ENCODE results near the gene PMVK. TPM values are rescaled to one million over a fixed set of nuclear protein-coding genes. Genes with fewer than 3 reads are reported as not detected.
"Not testable (repeated sequence)": the region's sequence is repeated elsewhere in the genome, so short reads cannot be mapped to it uniquely, and the experiment has no call there.

Gene PMVK
- polyA plus RNA-seq, 1 donor from 2014 or later, result 21.1 TPM

DNA sequence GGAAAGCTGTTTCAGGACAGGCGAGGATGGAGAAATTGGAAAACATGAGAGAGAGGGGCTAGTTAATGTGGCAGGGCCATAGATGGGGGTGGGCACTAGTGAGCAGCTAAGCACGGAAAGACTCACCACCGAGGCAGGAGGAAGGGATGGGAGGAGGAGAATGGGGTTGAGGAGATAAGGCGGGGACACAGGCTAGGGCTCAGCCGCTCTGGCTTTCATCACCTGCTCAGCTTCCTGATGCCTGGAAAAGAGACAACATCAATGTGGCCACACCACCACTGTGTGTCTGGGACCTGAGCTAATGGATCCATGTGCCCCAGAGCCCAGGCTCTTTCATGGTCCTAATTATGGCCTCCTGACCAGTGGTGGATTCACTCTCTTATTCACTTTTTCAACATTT is 27.6 kb downstream of the PMVK start:
- H3F3A ChIP-seq (ENCODE audit: insufficient read depth, low read length, poor library complexity, severe bottlenecking), result no peaks in the 10 kb centered on the region
- H3K4me2 ChIP-seq (ENCODE audit: low read length), result no peak overlapping the region
- no peak overlapping the region for H2AFZ ChIP-seq (ENCODE audit: low read depth, low read length)
- peaks cover 3% of the 10 kb centered on the region for H3K9me3 ChIP-seq (ENCODE audit: low read length)
- no peaks in the 10 kb centered on the region for H3K79me2 ChIP-seq (replicated peaks; ENCODE audit: insufficient read depth, low read length)
- H4K20me1 ChIP-seq (ENCODE audit: insufficient read depth), result no peaks in the 10 kb centered on the region
- no peaks in the 10 kb centered on the region for H3K36me3 ChIP-seq (ENCODE audit: insufficient read depth, low read length)
- no peak overlapping the region for H3K9ac ChIP-seq (ENCODE audit: low read length)
- TF ChIP-seq MXI1 (conservative IDR thresholded peaks at IDR 0.05; ENCODE audit: poor library complexity, severe bottlenecking), result no peak
- TF ChIP-seq EP300 (conservative IDR thresholded peaks at IDR 0.05; ENCODE audit: poor library complexity, severe bottlenecking), result no peak
- TF ChIP-seq EZH2 (IDR thresholded peaks at IDR 0.05; ENCODE audit: borderline replicate concordance, insufficient read depth, low read length, poor library complexity, severe bottlenecking), result no peak
- no peak for TF ChIP-seq POLR2AphosphoS5 (IDR thresholded peaks at IDR 0.05)
- TF ChIP-seq, protein P1, sequence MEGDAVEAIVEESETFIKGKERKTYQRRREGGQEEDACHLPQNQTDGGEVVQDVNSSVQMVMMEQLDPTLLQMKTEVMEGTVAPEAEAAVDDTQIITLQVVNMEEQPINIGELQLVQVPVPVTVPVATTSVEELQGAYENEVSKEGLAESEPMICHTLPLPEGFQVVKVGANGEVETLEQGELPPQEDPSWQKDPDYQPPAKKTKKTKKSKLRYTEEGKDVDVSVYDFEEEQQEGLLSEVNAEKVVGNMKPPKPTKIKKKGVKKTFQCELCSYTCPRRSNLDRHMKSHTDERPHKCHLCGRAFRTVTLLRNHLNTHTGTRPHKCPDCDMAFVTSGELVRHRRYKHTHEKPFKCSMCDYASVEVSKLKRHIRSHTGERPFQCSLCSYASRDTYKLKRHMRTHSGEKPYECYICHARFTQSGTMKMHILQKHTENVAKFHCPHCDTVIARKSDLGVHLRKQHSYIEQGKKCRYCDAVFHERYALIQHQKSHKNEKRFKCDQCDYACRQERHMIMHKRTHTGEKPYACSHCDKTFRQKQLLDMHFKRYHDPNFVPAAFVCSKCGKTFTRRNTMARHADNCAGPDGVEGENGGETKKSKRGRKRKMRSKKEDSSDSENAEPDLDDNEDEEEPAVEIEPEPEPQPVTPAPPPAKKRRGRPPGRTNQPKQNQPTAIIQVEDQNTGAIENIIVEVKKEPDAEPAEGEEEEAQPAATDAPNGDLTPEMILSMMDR (IDR thresholded peaks at IDR 0.05; ENCODE audit: poor library complexity, severe bottlenecking), result no peak
- no peak for TF ChIP-seq SMC3 (conservative IDR thresholded peaks at IDR 0.05; ENCODE audit: poor library complexity)
- no peak for TF ChIP-seq TAF1 (IDR thresholded peaks at IDR 0.05; ENCODE audit: low read depth)
- TF ChIP-seq, protein P2, sequence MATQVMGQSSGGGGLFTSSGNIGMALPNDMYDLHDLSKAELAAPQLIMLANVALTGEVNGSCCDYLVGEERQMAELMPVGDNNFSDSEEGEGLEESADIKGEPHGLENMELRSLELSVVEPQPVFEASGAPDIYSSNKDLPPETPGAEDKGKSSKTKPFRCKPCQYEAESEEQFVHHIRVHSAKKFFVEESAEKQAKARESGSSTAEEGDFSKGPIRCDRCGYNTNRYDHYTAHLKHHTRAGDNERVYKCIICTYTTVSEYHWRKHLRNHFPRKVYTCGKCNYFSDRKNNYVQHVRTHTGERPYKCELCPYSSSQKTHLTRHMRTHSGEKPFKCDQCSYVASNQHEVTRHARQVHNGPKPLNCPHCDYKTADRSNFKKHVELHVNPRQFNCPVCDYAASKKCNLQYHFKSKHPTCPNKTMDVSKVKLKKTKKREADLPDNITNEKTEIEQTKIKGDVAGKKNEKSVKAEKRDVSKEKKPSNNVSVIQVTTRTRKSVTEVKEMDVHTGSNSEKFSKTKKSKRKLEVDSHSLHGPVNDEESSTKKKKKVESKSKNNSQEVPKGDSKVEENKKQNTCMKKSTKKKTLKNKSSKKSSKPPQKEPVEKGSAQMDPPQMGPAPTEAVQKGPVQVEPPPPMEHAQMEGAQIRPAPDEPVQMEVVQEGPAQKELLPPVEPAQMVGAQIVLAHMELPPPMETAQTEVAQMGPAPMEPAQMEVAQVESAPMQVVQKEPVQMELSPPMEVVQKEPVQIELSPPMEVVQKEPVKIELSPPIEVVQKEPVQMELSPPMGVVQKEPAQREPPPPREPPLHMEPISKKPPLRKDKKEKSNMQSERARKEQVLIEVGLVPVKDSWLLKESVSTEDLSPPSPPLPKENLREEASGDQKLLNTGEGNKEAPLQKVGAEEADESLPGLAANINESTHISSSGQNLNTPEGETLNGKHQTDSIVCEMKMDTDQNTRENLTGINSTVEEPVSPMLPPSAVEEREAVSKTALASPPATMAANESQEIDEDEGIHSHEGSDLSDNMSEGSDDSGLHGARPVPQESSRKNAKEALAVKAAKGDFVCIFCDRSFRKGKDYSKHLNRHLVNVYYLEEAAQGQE (IDR thresholded peaks at IDR 0.05; ENCODE audit: borderline replicate concordance), result no peak
- no peak for TF ChIP-seq RAD21 (conservative IDR thresholded peaks at IDR 0.05)
- H3K27ac ChIP-seq (ENCODE audit: low read length), result no peak overlapping the region
- no peaks in the 10 kb centered on the region for H3K9me2 ChIP-seq (ENCODE audit: insufficient read depth, low read length)
- no peaks in the 10 kb centered on the region for H3K27me3 ChIP-seq (ENCODE audit: insufficient read depth, low read depth, low read length)
- no peak overlapping the region for H3K4me3 ChIP-seq (ENCODE audit: low read length)

- H3K9ac ChIP-seq (ENCODE audit: low read length); H3K4me2 ChIP-seq (ENCODE audit: low read length); H4K20me1 ChIP-seq (ENCODE audit: insufficient read depth); H3K36me3 ChIP-seq (ENCODE audit: insufficient read depth, low read length); H3K79me2 ChIP-seq (replicated peaks; ENCODE audit: insufficient read depth, low read length); H3K27ac ChIP-seq (ENCODE audit: low read length); H2AFZ ChIP-seq (ENCODE audit: low read depth, low read length); H3K27me3 ChIP-seq (ENCODE audit: insufficient read depth, low read depth, low read length); H3K9me3 ChIP-seq (ENCODE audit: low read length); H3K9me2 ChIP-seq (ENCODE audit: insufficient read depth, low read length); H3K4me3 ChIP-seq (ENCODE audit: low read length); H3F3A ChIP-seq (ENCODE audit: insufficient read depth, low read length, poor library complexity, severe bottlenecking): not testable (repeated sequence)
Observed at GRCh38 chr1:154908129-154908528, 28.4 kb downstream of the PMVK start.

DNA sequence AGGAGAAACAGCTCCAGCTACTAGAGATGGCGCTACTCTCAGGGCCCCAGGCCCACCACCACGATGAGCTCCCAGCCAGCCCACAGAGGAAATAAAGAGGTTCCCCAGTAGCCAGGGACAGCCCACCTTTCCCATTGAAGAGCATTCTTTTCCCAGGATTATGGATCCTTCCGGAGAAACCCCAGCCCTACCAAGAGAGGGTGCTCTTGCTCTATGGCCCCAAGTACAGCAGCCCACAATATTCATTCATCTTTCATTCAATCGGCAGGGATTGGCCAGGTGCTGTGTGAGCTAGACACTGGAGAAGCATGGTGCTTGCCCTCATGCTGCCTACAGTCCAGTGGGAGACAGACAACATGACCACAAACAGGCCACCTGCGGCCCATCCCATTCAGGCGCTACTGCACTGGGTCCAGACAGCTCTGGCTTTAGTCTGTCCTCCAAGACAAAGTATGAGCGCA is 29.9 kb downstream of the PMVK start:
- Histone ChIP-seq H2AFZ (ENCODE audit: low read depth, low read length) (no peak overlapping the region), H3K36me3 (ENCODE audit: insufficient read depth, low read length) (no peaks in the 10 kb centered on the region), H3K79me2 (replicated peaks; ENCODE audit: insufficient read depth, low read length) (no peaks in the 10 kb centered on the region), H3K9me2 (ENCODE audit: insufficient read depth, low read length) (no peaks in the 10 kb centered on the region), H4K20me1 (ENCODE audit: insufficient read depth) (no peaks in the 10 kb centered on the region), H3K9me3 (ENCODE audit: low read length) (peaks cover 3% of the 10 kb centered on the region), H3K27me3 (ENCODE audit: insufficient read depth, low read depth, low read length) (no peaks in the 10 kb centered on the region), H3K4me2 (ENCODE audit: low read length) (no peak overlapping the region), H3F3A (ENCODE audit: insufficient read depth, low read length, poor library complexity, severe bottlenecking) (no peaks in the 10 kb centered on the region), H3K4me3 (ENCODE audit: low read length) (no peak overlapping the region), H3K27ac (ENCODE audit: low read length) (no peak overlapping the region), H3K9ac (ENCODE audit: low read length) (no peak overlapping the region)
- no peak for TF ChIP-seq TAF1 (IDR thresholded peaks at IDR 0.05; ENCODE audit: low read depth)
- TF ChIP-seq EP300 (conservative IDR thresholded peaks at IDR 0.05; ENCODE audit: poor library complexity, severe bottlenecking), result no peak
- TF ChIP-seq, protein P2 (IDR thresholded peaks at IDR 0.05; ENCODE audit: borderline replicate concordance), result no peak
- no peak for TF ChIP-seq EZH2 (IDR thresholded peaks at IDR 0.05; ENCODE audit: borderline replicate concordance, insufficient read depth, low read length, poor library complexity, severe bottlenecking)
- TF ChIP-seq, protein P1 (IDR thresholded peaks at IDR 0.05; ENCODE audit: poor library complexity, severe bottlenecking), result no peak
- TF ChIP-seq SMC3 (conservative IDR thresholded peaks at IDR 0.05; ENCODE audit: poor library complexity), result no peak
